Stimulated activated effector memory CD8-positive, alpha-beta T cell treated with anti-CD3 and anti-CD28 coated beads, Interleukin-12 subunit alpha, Interleukin-12 subunit beta, amount 100 ng/mL, for 72 hours (primary cell): ENCODE data around the gene LBX1.
"Not testable (repeated sequence)": the region's sequence is repeated elsewhere in the genome, so short reads cannot be mapped to it uniquely, and the experiment has no call there.

Experiments
- ATAC-seq: fragments of 150-1000 bp; cut with Tn5 transposase; 2 replicates; pipeline ENCODE4 v1.10.0; 2021
- DNase-seq, 2 donors: peaks; one replicate each; pipeline ENCODE4 v3.0.0; 2021 to 2022; ENCODE audit warnings: low spot score in 2 of 2
- H3K27ac Mint-ChIP-seq: one replicate; pipeline ENCODE4 v1.8.0; 2022; ENCODE audit warnings: mild to moderate bottlenecking, mixed read lengths
- H3K36me3 Mint-ChIP-seq: one replicate; pipeline ENCODE4 v1.8.0; 2022; ENCODE audit warnings: mild to moderate bottlenecking, mixed read lengths
- H3K4me1 Mint-ChIP-seq: one replicate; pipeline ENCODE4 v1.8.0; 2022; ENCODE audit warnings: mixed read lengths
- H3K4me3 Mint-ChIP-seq: one replicate; pipeline ENCODE4 v1.8.0; 2022; ENCODE audit warnings: mild to moderate bottlenecking, mixed read lengths
- H3K9me3 Mint-ChIP-seq: one replicate; pipeline ENCODE4 v1.8.0; 2022; ENCODE audit warnings: mixed read lengths

The LBX1 gene

GRCh38 chr10:101214446-101215396 is 14.5 kb downstream of the LBX1 start:
- H3K27ac Mint-ChIP-seq: no peak overlapping the region
- H3K4me3 Mint-ChIP-seq: peak overlapping the region; percentile 69
- H3K9me3 Mint-ChIP-seq: no peaks in the 10 kb centered on the region
- DNase-seq: peak; percentile 75 to 87
- ATAC-seq: peak; percentile 83
- H3K36me3 Mint-ChIP-seq: peaks cover 10% of the 10 kb centered on the region
- peaks cover 24% of the 10 kb centered on the region for H3K4me1 Mint-ChIP-seq

- Mint-ChIP-seq H3K9me3 (no peaks in the 10 kb centered on the region), H3K4me3 (no peak overlapping the region), H3K27ac (no peak overlapping the region), H3K36me3 (no peaks in the 10 kb centered on the region), H3K4me1 (peaks cover 4% of the 10 kb centered on the region)
- ATAC-seq (no peak), DNase-seq (no peak)
These were observed 20.7 kb downstream of the LBX1 start for GRCh38 chr10:101208543-101208942.

- Mint-ChIP-seq H3K9me3 (no peaks in the 10 kb centered on the region), H3K27ac (no peak overlapping the region), H3K4me3 (no peak overlapping the region), H3K36me3 (no peaks in the 10 kb centered on the region), H3K4me1 (no peaks in the 10 kb centered on the region)
- DNase-seq: no peak
- no peak for ATAC-seq
These were observed 22.2 kb downstream of the LBX1 start for GRCh38 chr10:101207026-101207425.

- not testable (repeated sequence) for H3K27ac Mint-ChIP-seq, ATAC-seq, DNase-seq, H3K4me3 Mint-ChIP-seq, H3K4me1 Mint-ChIP-seq, H3K9me3 Mint-ChIP-seq, H3K36me3 Mint-ChIP-seq
These were observed 26.6 kb downstream of the LBX1 start for GRCh38 chr10:101202667-101203066.

DNA sequence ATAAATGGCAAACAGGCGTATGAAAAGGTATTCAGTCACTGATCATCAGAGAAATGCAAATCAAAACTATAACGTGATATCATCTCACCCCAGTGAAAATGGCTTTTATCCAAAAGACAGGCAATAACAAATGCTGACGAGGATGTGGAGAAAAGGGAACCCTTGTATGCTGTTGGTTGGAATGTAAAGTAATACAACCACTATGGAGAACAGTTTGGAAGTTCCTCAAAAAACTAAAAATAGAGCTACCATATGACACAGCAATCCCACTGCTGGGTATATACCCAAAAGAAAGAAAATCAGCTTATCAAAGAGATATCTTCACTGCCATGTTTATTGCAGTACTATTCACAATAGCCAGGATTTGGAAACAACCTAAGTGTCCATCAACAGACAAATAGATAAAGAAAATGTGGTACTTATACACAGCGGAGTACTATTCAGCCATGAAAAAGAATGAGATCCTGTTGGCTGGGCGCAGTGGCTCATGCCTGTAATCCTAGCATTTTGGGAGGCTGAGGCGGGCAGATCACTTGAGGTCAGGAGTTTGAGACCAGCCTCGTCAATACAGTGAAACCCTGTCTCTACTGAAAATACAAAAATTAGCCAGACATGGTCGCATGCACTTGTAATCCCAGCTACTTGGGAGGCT is 30.8 kb downstream of the LBX1 start:
- H3K27ac Mint-ChIP-seq, H3K9me3 Mint-ChIP-seq, H3K4me1 Mint-ChIP-seq, ATAC-seq, DNase-seq, H3K36me3 Mint-ChIP-seq, H3K4me3 Mint-ChIP-seq: not testable (repeated sequence)

GRCh38 chr10:101195921-101196320 is 33.3 kb downstream of the LBX1 start:
- H3K4me3 Mint-ChIP-seq: no peak overlapping the region
- no peak overlapping the region for H3K27ac Mint-ChIP-seq
- no peaks in the 10 kb centered on the region for H3K36me3 Mint-ChIP-seq
- ATAC-seq: no peak
- no peaks in the 10 kb centered on the region for H3K4me1 Mint-ChIP-seq
- H3K9me3 Mint-ChIP-seq: no peaks in the 10 kb centered on the region
- DNase-seq: no peak

DNA sequence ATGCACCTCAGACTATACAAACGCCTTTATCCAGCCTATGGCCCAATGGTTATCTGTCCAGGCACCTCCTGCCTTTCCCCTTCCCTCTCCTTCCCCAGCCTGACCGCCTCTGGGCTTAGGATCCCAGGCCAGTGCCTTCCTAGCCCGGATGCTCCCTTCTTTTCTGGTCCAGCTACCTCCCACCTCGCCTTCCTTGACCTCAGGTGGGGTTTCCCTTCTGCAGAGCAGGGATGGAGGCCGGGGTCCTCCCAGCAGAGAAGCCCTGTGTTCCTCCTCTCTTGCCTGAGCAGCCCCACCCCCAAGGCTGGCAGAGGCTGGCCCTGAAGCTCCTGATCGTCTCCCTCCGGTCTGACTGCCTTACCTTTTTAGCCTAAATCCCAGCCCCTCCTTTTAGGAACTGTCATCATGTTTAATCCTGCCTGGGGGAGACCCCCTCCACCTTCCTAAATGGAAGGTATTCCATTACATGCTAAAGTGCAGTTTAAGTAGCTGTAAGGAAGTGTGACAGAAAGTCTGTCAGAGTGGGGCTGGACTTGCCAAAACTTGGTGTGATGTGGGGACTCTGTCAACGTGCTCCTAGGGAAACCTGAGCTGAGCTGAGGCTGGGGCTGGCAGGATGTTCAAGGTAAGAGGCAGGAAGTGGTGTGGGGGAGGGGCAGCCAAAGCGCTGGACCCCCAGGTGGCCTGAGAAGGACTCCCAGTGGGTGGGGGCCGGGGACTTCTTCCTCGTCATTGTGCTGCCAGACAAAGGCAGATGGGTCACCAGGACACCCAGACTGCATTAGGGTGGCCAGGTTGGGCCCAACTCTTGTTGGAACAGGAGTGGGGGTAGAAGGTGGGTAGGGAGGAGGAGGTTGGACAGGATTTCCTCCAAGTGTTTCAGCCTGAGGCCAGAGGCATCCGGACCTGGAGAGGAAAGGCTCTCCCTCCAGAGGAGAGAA is 39.5 kb downstream of the LBX1 start:
- no peaks in the 10 kb centered on the region for H3K36me3 Mint-ChIP-seq
- H3K27ac Mint-ChIP-seq: no peak overlapping the region
- no peak for DNase-seq
- no peak for ATAC-seq
- no peaks in the 10 kb centered on the region for H3K9me3 Mint-ChIP-seq
- no peak overlapping the region for H3K4me3 Mint-ChIP-seq
- H3K4me1 Mint-ChIP-seq: no peaks in the 10 kb centered on the region

DNA sequence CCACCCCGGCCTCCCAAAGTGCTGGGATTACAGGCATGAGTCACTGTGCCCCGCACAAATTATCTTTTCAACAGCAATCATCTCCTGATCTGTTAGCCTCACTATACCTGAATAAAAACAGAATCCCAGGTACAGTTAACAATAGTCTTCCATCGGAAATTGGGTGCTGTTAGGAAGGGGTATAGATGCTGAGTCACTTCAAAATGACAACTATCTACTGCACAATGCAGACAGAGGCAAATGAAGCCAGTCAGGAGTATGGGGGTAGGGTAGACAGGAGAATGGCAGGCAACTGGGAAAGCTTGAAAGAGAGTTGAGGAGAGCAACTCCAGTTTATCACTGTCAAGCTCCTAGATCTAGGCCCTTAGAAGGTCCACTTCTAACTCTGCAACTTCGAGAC is 40.3 kb downstream of the LBX1 start:
- H3K4me3 Mint-ChIP-seq: no peak overlapping the region
- DNase-seq (no peak), ATAC-seq (no peak)
- no peaks in the 10 kb centered on the region for H3K36me3 Mint-ChIP-seq
- no peaks in the 10 kb centered on the region for H3K9me3 Mint-ChIP-seq
- H3K4me1 Mint-ChIP-seq: no peaks in the 10 kb centered on the region
- no peak overlapping the region for H3K27ac Mint-ChIP-seq

DNA sequence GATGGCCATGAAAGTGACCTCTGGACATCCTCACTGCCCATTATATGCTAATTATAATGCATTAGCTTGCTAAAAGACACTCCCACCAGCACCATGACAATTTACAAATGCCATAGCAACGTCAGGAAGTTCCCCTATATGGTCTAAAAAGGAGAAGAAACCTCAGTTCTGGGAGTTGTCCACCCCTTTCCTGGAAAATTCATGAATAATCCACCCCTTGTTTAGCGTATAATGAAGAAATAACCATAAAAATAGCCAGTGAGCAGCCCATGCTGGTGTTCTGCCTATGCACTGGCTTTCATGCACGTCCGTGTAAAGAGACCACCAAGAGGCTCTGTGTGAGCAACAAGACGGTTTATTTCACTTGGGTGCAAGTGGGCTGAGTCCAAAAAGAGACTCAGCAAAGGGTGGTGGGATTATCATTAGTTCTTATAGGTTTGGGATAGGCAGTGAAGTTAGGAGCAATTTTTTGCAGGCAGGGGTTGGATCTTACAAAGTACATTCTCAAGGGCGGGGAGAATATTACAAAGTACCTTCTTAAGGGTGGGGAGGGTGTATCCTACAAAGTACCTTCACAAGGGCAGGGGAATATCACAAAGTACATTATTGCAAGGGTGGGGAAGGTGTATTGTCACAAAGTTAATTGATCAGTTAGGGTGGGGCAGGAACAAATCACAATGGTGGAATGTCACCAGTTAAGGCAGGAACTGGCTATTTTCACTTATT is 45.6 kb downstream of the LBX1 start:
- ATAC-seq: no peak
- Mint-ChIP-seq H3K9me3 (no peaks in the 10 kb centered on the region), H3K27ac (no peak overlapping the region), H3K4me1 (no peaks in the 10 kb centered on the region), H3K4me3 (no peak overlapping the region), H3K36me3 (no peaks in the 10 kb centered on the region)
- DNase-seq: no peak

GRCh38 chr10:101182936-101183335 is 46.3 kb downstream of the LBX1 start:
- ATAC-seq (peak; percentile 19), DNase-seq (no peak)
- Mint-ChIP-seq H3K36me3 (no peaks in the 10 kb centered on the region), H3K4me1 (no peaks in the 10 kb centered on the region), H3K9me3 (no peaks in the 10 kb centered on the region), H3K4me3 (no peak overlapping the region), H3K27ac (no peak overlapping the region)
